NOMO-1 treated with dmso at 0.1 percent for 144 hours (cell line): ENCODE results near the gene TXNRD2.
A peak's percentile ranks its signal among the peaks of the same experiment; 100 is the strongest.
"Not testable (repeated sequence)": the region's sequence is repeated elsewhere in the genome, so short reads cannot be mapped to it uniquely, and the experiment has no call there.

Source experiments
- DNase-seq: peaks from one replicate; lab custom pipeline; 2025; ENCODE audit not compliant: unreplicated experiment; lab: John Stamatoyannopoulos, UW

The TXNRD2 gene

DNA sequence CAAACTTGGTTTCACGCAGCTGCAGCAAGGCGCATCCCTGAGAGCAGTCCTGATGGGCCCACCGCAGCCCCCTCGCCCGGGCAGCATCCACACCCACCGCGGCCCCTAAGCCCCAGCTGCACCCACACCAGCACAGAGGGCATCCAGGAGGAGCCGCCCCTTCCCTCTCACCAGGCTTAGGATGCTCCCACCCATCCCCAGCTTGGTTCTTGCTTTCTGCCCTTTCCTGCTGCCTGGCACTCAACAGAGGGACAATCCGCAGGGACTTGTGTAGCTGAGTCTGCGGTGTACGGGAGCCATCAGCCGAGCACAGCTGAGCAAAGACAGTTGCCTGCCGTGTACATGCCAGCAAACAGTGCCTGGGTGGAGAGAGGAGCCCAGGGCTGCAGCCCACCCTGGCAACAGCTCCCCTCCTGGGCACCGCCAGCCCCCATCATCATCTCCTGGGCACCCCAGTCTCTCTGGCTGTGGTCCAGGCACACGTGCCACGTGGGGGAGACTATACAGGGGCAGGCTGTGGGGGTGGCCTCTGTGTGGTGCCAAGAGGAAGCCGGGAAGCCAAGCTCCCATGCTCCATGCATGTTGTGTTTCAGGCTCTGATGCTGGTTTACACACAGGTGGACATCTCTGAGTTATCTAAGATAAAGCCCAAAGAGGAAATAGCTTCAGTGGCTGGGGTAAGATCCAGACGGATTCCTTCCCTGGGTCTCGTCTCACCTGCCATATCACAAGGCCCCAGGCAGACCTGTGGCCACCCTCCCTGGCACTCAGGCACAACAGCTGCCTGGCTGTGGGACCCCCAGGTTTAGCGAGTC, 50.9 kb downstream of the TXNRD2 start:
- no peak for DNase-seq

DNA sequence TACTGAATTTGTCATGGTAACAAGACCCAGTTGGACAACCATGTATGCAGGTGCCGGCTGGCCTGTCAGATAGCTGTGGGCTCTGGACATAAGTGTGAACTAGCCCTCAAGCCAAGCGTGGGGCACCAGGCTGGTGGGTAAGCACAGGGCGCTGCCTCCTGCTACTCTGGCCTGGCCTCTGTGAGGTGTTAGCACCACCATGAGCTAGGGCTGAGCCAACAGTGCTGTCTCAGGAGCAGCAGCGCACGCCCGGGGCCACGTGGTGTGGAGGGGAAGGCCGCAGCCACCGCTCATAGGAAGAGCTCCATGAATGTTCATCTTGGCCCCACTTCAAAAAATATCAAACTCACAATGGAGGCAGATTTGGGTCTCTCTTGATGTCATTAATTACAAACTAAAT, 51.7 kb downstream of the TXNRD2 start:
- no peak for DNase-seq

DNA sequence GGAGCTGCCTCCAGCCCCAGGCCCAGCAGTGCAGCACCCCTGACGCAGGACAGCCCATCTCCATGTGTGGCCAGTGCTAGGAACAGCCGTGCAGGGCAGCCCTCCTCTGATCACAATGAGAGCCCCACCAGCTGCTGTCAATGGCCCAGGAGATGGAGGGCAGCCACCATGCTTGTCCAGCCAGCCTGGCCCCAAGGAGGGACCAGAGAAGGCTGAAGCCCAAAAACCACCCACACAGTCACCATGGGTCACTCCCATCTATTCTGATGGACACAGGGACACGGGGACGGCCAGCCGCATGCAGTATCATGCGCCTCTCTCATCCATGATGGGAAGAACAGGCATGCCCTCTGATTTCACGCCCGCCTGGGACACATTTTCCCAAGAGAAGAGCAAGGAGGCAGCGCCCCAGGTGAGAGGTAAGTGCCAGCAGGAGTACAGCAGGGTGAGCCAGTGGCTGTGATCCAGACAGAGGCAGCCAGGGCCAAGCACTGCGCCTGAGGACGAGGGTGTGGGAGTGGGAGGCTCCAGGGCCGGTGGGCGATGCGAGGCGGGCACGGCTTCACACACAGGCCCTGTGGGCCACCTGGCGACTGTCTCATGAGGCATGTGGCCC, 53.4 kb downstream of the TXNRD2 start:
- no peak for DNase-seq

DNA sequence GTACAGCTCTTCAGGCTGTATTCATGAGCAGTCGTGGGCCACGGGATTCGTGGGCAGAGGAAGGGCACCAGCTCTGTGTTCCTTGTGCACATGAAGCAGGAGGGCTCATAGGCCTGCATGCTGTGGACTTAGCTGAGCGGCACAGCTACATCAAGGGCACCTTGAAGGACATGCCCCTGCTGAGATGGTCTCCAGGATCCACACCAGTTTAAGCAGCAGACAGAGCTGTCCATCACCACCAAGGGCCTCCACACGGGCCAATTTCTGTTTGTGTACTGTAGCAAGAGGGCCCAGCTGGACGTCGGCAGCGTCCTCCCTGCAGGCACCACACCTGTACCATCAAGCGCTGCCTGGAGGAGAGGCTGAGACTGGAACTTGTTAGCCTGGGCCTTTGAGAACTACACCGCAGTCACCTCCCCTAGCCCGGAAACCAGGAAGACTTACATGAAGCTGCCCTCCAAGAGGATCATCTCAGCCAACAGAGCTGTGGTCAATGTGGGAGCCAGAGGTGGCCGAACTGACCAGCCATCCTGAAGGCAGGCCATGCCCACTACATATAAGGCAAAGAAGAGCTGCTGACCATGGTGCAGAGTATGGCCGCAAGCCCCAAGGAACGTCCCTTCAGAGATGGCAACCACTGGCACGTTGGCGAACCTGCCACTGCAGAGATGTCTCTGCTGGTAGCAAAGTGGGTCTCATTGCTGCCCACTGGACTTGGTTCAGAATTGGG, 54.2 kb downstream of the TXNRD2 start:
- DNase-seq = no peak

DNA sequence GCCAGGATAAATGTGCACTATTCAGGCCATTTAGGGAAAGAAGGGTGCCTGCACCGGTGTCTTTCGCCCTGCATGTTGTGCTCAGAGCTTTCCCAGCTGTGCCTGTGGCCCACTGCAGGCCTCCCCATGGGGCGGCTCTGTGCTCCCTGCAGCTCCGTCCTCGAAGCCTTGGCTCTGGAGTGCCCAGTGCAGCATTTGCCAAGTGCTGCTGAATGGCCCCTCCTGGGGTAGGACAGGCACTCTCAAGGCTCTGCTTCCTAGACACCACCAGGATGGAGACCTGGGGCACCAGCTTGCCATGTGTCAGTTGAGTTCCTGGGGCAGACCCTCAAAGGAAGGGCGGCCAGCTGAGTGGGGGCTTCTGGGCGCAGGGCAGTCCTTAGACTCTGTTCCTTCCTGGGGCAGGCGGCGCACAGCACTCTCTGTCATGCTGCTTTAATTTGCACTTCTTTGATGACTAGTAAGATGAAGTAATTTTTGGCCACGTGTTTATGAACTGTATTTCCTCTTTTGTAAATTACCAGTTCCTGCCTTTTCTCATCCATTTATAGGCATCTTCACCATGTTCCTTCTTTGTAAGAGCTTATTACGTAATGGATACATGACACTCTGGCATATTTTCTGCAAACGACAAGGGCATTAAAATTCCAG, 54.9 kb downstream of the TXNRD2 start:
- DNase-seq = peak; percentile 86

- DNase-seq = no peak
These were observed 55.6 kb downstream of the TXNRD2 start for GRCh38 chr22:19885841-19886592.

DNA sequence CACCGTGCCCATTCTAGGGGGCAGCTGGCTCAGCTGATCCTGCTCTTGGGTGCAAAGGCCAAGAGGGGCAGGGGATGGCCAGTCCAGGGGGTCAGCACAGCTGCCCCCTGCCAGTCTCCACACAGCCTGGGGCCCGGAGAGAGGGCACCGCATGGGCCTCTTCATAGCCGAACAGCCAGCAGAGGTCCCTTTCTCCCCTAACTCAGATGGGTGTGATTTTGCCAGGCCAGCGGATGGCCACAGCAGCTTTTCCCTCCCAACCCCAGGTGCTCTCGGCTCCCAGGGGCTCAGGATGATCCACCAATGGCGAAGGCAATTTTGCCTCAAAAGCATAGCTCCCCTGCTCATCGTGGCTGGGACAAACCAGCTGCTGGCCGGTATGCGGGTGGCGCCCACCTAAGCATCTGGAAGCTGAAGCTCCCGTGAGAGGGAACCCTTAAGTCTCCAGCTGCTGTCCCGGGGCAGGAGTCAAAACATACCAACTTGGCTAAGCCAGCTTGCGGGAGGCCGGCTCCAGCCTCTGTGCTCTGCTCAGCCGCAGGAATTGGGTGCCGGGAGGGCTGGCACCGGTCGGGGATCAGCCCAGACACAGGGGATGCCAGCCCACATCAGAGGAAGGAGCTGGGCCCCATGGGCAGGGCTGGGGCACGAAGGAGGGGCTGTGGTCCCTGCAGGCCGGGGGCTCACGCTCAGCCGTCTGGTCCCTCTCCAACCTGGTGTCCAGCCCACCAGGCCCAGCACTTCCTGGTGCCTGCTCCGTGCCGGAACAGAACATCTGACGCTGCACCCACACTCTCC, 56.5 kb downstream of the TXNRD2 start:
- DNase-seq = no peak

DNA sequence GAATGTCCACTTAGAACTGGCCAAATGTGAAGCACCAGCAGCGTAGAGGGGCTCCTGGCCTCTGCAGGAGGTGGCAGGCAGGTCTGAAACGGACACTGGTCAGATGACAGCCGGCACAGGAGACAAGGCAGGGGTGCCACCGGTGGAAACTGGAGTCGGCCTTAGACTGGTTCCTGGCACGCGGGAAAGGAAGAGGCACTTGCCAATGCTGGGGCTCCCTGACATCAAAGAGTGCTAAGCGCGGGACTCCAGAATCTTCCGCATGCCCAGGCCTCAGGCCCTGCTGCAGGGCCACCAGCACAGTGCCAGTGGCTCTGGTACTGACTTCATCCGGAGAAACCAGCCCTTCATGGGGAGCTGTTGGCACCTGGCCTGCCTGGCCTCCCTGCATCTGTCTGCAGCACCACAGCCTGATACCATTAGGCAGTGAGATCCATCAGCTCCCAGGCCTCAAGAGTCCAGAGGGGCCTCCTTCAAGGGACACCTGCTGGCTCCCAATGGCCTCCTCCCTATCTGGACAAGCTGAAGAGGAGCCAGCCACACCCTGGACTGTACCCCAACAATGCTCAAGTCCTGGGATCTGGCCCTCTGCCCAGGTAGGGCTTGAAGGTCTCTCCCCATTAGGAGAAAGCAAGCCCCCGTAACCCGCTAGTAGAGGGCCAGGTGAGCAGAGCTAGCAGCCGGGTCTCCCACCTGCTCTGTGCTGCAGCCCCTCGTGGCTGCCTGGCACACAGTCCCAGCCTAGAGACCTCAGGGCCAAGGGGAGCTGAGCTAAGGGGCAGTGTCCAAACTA, 57.3 kb downstream of the TXNRD2 start:
- DNase-seq = no peak

DNA sequence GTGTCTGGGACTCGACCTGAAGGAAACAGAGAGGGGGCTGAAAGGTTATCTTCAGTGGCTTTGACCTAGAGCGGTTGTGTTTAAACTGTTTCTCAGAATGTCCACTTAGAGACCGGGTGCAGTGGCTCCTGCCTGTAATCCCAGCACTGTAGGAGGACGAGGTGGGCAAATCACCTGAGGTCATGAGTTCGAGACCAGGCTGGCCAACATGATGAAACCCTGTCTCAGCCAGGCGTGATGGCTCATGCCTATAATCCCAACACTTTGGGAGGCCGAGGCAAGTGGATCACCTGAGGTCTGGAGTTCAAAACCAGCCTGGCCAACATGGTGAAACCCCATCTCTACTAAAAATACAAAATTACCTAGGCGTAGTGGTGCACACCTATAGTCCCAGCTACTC, 58.2 kb downstream of the TXNRD2 start:
- DNase-seq = not testable (repeated sequence)

DNA sequence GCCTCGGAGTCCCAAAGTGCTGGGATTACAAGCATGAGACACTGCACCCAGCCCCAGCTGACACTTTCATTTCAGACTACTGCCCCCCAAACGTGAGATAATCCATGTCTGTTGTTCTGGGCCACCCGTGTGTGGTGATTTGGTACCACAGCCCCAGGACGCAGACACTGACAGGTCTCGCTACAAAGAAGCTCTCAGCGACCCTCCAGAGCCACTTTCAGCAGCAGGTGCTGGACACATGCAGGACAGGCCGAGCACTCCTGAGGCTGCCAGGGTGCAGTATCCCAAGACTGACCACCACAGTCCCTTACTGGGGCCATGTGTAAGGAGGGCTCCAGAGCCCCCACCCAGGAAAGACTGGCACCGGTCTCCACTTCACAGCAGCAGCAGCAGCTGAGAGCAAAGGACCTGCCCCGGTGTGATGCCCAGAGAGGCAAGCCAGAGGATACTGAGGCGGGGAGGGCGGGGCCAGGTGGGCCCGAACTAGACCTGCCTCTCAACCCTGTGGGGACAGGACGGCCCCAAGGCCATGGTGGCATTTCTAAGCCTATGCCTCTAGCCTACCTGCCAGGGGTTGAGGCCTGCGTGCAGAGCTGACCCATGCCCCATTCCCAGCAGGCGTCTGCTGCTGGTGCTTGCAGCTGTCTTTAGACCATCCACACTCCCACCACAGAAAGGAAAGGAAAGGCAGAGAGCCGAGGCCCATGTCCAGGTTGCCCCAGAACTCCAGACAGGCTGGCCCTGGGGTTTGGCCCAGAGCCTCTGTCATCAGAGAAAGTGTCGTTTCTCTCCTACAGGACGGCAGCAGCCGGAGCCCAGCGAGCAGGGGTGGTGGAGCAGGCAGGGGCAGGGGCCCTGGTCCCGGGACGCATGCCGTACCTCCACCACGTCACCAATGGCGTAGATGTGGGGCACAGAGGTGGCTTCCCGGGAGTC, 58.9 kb downstream of the TXNRD2 start:
- DNase-seq = no peak

- no peak for DNase-seq
These were observed 60.6 kb downstream of the TXNRD2 start for GRCh38 chr22:19880786-19881569.

- DNase-seq = no peak
These were observed 61.4 kb downstream of the TXNRD2 start for GRCh38 chr22:19879992-19880785.

DNA sequence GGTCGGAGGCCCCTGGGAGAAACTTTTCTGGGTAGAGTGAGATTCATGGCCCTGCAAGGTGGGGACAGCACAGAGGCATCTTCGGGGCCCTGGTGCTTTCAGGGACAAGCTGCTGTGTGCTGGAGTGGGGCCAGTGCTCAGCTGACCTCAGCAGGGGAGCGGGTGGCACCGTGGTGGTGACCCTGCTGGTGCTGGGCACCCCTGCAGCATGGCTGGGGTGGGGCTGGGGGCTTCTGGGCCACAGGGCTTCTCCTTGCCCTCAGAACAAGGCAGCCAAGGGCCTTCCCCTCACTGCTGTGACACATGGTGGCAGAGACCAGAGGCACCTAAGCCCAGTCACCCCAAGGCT, 62.0 kb downstream of the TXNRD2 start:
- DNase-seq = no peak

- no peak for DNase-seq
These were observed 62.4 kb downstream of the TXNRD2 start for GRCh38 chr22:19879246-19879570.

- no peak for DNase-seq
These were observed 63.0 kb downstream of the TXNRD2 start for GRCh38 chr22:19878461-19879245.
